Measurements from ENCODE around the gene FHIT. TPM values are rescaled to one million over a fixed set of nuclear protein-coding genes. Genes with fewer than 3 reads are reported as not detected.
"Not testable (repeated sequence)": the region's sequence is repeated elsewhere in the genome, so short reads cannot be mapped to it uniquely, and the experiment has no call there.

FHIT gene
- total RNA-seq, 1 donor from 2014 or later = 16.6 TPM

GRCh38 chr3:60906283-60906682, 345.0 kb downstream of the FHIT start:
- intact Hi-C loops (cut with DNase I) = no loop called here

DNA sequence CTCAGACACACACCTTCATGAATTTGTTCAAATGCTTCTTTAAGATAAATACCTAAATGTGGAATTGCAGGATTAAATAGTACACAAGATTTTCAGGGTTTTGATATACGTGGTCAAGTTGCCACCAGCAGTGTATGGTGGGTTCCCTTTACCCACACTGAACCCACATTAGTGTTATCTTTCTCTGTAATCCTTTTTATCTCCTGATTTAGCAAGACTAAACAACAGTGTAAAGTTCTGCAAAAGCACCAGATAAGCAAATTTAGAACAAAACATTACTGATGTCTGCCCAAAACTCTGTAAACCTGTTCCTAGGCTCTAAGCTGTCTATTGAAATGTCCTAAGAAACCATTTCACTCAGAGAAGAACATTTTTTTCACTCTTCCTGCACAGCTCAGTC, 352.9 kb downstream of the FHIT start:
- intact Hi-C loops (cut with DNase I) = no loop called here
- no peak for DNase-seq (ENCODE audit: low spot score)

More at GRCh38 chr3:60906283-60906682, 345.0 kb downstream of the FHIT start:
- DNase-seq (ENCODE audit: low spot score) = no peak

- no peak for DNase-seq (ENCODE audit: low spot score)
- intact Hi-C loops (cut with DNase I) = no loop called here
These were observed 357.3 kb downstream of the FHIT start for GRCh38 chr3:60893946-60894345.

DNA sequence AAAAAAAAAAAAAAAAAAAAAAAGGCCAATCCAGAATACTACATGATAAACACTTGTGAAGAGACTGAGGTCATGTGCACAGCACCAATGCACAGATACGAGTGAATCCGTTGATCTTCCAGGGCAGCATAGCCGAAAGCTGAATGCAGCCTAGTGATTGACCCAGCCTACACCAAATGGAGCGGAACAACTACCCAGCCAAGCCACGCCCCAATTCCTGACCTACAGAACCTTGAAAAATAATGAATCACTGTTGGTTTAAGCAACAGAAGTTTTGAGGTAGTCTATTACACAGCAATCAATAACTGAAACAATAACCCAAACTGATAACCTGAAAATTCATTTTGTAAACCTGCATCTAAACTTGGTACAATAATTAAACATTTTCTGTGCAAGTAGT, 361.0 kb downstream of the FHIT start:
- no peak for DNase-seq (ENCODE audit: low spot score)
- intact Hi-C loops (cut with DNase I) = no loop called here

GRCh38 chr3:60888952-60889351, 362.3 kb downstream of the FHIT start:
- DNase-seq (ENCODE audit: low spot score); intact Hi-C loops (cut with DNase I): not testable (repeated sequence)

- intact Hi-C loops (cut with DNase I) = no loop called here
These were observed 363.7 kb downstream of the FHIT start for GRCh38 chr3:60887574-60887973.

DNA sequence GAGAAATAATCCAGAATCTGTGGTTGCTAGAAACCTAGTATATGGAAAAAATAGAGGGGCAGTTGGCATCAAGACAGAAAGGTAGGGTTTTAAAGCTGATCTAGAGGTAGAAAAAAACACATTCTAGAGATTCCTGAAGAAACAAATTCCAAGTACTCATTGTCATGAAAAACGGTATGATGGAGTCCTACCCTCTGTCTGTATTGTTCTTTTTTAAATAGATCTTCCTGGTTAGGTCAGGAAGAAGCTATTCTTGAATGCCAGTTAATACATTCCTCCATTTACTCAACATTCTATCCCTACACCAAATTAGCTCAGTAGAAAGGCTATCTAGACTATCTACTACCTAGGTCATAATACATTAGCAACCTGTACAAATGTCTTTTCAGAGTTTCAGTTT, 364.7 kb downstream of the FHIT start:
- no peak for DNase-seq (ENCODE audit: low spot score)
- intact Hi-C loops (cut with DNase I) = no loop called here

More at GRCh38 chr3:60887574-60887973, 363.7 kb downstream of the FHIT start:
- no peak for DNase-seq (ENCODE audit: low spot score)

GRCh38 chr3:60884005-60884404, 367.2 kb downstream of the FHIT start:
- no peak for DNase-seq (ENCODE audit: low spot score)
- intact Hi-C loops (cut with DNase I) = no loop called here

- intact Hi-C loops (cut with DNase I) = no loop called here
- no peak for DNase-seq (ENCODE audit: low spot score)
These were observed 374.1 kb downstream of the FHIT start for GRCh38 chr3:60877188-60877587.

GRCh38 chr3:60870396-60870795, 380.9 kb downstream of the FHIT start:
- no peak for DNase-seq (ENCODE audit: low spot score)
- intact Hi-C loops (cut with DNase I) = no loop called here

DNA sequence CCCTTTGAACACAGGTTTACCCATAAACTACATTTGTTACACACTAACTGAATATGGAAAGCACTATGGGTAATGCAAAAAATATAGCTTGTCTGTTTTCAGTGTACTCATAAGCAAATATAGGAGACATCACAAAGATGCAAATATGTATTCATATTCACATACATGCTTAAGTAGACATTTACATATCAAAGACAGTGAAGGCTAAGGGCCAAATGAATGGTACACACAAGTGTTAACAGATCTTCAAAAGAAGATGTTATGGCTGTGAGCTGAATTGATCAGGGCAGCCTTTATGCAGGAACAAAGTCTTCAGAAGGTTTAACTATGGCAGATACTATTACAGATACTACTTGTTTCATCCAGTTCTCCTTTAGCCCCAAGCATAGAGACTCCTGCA, 384.1 kb downstream of the FHIT start:
- intact Hi-C loops (cut with DNase I) = no loop called here
- DNase-seq (ENCODE audit: low spot score) = no peak

DNA sequence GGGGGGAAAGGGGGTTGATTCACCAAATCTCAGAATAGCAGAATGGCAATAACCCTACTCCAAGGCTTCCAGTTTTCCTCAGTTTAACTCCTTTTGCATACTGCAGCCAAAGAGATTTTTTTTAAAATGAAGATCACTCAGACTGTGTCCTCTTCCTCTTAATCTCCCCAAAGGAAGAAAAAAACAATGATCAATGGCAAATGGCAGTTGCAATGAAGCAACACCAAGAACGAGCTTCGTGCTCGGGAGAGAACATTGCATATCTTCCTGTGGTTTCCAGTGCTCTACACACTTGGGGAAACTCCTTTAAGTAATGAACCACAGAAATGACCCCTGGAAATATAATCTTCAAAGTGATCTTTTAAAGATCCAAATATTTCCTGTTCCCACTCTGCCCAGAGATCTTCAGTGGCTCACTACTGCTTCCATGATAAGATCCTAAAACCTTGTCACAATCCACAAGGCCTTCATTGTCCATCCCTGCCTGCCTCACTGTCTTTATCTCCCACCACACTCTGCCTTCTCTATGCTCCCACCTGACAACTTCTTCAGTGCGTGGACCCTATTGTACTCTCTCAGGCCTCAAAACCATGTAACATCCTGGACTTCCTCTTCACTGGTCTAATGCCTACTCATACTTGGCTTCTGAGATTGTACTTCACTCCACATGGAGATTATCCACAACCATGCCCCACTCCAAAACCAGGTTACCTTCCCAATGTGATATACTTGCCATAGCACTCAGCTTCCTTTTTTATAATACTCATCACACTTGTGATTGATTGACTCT, 394.8 kb downstream of the FHIT start:
- no peak for DNase-seq (ENCODE audit: low spot score)
- intact Hi-C loops (cut with DNase I) = no loop called here

DNA sequence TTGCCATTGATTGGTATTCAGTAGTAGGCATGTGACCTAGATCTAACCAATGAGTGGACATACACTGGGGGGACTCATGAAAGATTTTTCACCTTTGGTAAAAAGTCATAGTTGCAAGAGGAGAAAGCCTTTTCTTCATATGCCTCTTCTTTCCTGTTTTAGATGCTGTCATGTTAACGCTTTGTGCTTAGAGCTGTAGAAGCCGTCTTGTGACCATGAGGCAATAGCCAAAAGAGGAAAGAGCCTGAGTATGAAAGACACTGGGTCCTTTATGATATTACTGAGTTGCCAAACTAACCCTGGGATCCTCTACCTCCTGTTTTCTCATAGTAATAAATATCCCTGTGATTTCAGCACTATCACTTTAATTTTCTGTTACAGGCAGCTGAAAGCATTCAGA, 396.0 kb downstream of the FHIT start:
- intact Hi-C loops (cut with DNase I) = no loop called here

DNA sequence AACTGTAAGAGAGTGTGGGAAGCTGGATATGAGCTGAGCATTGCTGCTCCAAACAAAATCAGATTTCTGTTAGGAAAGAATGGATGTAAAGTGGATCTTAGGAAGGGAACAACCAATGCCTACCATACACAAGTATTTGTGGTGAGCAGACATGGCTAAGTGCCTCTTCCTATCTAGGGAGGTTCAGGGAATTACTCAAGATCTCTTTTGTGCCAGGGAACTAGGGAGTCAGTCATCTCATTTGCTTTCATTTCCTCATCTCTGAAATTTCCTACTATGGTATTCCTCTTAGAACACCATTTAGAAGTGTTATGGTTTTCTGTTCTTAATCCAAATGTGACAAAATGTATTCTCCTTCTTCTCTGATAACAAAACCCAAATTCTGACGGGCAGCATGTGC, 396.5 kb downstream of the FHIT start:
- no peak for DNase-seq (ENCODE audit: low spot score)
- intact Hi-C loops (cut with DNase I) = no loop called here

More for the DNA sequence above, 396.0 kb downstream of the FHIT start:
- no peak for DNase-seq (ENCODE audit: low spot score)

- no peak for DNase-seq (ENCODE audit: low spot score)
- intact Hi-C loops (cut with DNase I) = no loop called here
These were observed 403.5 kb downstream of the FHIT start for GRCh38 chr3:60847791-60848190.

GRCh38 chr3:60844256-60844655, 407.0 kb downstream of the FHIT start:
- DNase-seq (ENCODE audit: low spot score) = no peak
- intact Hi-C loops (cut with DNase I) = no loop called here

DNA sequence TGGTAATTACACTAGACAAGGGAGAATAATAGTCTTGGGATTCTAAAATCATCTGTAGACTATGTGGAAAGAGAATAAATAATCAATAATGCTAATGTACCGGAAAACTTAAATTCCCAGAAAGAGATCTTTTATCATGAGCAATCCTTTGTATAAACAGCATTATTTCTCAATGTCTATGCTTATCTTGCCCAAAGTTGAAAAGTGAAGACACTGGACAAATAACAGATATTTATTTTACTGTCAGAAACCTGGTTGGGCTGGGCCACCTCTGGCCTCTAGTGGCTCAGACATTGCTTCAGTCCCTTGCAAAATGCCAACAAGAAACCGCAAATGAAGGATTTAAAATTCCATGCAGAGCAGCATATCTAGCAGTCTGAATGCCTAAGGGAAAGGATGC, 409.9 kb downstream of the FHIT start:
- DNase-seq (ENCODE audit: low spot score) = no peak
- intact Hi-C loops (cut with DNase I) = no loop called here

DNA sequence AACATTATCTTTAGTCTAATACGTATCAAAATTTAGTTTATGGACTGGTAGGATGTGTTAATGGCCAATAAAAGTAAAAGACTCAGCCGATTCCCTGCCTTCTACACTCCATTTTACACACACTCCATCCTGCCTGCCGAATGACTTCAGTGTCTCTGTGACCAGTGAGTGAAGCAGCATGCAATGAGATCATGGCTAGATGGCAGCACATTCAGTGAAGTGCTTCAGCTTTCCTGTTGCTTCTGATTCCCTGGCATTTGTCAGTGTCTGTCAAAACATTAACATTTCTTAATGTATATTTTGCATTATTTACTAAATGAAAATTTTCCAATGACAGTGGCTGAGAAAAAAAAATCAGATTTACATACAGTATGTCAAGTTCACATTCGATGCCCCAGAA, 412.0 kb downstream of the FHIT start:
- intact Hi-C loops (cut with DNase I) = no loop called here
- DNase-seq (ENCODE audit: low spot score) = no peak

GRCh38 chr3:60835796-60836195, 415.5 kb downstream of the FHIT start:
- no peak for DNase-seq (ENCODE audit: low spot score)
- intact Hi-C loops (cut with DNase I) = no loop called here

GRCh38 chr3:60829058-60829457, 422.2 kb downstream of the FHIT start:
- DNase-seq (ENCODE audit: low spot score) = no peak
- intact Hi-C loops (cut with DNase I) = no loop called here

DNA sequence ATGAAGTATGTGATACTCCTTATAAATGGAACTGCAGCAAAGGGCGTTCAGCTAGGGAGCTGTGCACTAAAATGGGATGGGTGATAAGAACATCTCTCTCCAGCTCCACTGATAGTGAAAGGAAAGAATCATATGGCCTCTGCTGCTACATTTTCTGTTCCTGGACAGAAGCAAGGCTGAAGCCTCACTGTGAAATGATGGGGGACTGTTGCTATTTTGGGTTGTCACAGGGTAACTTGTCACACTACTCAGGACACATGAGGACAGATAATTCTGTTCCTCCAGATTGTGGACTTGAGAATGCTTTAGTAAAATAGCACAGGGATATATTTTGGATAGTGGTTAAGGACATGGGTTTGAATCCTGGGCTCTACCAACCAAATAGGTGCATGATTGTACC, 423.6 kb downstream of the FHIT start:
- no peak for DNase-seq (ENCODE audit: low spot score)
- intact Hi-C loops (cut with DNase I) = no loop called here

DNA sequence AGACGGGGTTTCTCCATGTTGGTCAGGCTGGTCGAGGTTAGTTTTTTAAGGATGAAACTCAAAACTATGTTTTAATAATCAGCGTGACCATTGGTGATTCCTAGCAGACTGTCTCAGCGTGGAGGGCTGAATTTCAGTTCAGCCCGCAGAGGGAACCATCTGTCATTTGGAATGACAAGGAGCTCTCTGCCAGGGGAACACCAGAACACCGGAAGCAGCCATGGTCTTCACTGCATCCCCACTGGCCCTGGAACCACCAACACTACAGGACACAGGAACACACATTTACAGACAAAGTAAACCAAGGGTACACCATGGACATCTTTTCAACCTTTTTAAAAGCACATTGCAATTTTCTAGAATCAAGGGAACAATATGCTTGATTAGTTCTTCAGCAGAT, 424.7 kb downstream of the FHIT start:
- intact Hi-C loops (cut with DNase I) = no loop called here
- no peak for DNase-seq (ENCODE audit: low spot score)
